Endothelial cell (in vitro differentiated cells): Measurements from ENCODE around the gene CSNK1G1. TPM values are rescaled to one million over a fixed set of nuclear protein-coding genes. Genes with fewer than 3 reads are reported as not detected.
"Not testable (repeated sequence)": the region's sequence is repeated elsewhere in the genome, so short reads cannot be mapped to it uniquely, and the experiment has no call there.

Experiments
- DNase-seq: peaks from one replicate; pipeline ENCODE4 v3.0.0; 2021; ENCODE audit warnings: low spot score
- H3K27ac Mint-ChIP-seq: one replicate; pipeline ENCODE4 v1.8.0; 2021; ENCODE audit warnings: mixed read lengths, inconsistent platforms; ENCODE audit not compliant: unreplicated experiment
- H3K27me3 Mint-ChIP-seq: one replicate; pipeline ENCODE4 v1.8.0; 2021; ENCODE audit warnings: mild to moderate bottlenecking, moderate library complexity, mixed read lengths, inconsistent platforms; ENCODE audit not compliant: unreplicated experiment
- H3K36me3 Mint-ChIP-seq: one replicate; pipeline ENCODE4 v1.8.0; 2021; ENCODE audit warnings: mild to moderate bottlenecking, low read depth, mixed read lengths, inconsistent platforms; ENCODE audit not compliant: unreplicated experiment
- H3K4me1 Mint-ChIP-seq: one replicate; pipeline ENCODE4 v1.8.0; 2021; ENCODE audit warnings: mild to moderate bottlenecking, mixed read lengths, inconsistent platforms; ENCODE audit not compliant: unreplicated experiment
- H3K4me3 Mint-ChIP-seq: one replicate; pipeline ENCODE4 v1.8.0; 2021; ENCODE audit warnings: mild to moderate bottlenecking, mixed read lengths, inconsistent platforms; ENCODE audit not compliant: unreplicated experiment
- H3K9me3 Mint-ChIP-seq: one replicate; pipeline ENCODE4 v1.8.0; 2021; ENCODE audit warnings: mixed read lengths, inconsistent platforms; ENCODE audit not compliant: unreplicated experiment
- CTCF ChIP-seq: fragments of 200-600 bp; sonication (generic); IDR thresholded peaks from one replicate; pipeline ENCODE4 v1.5.0; 2021; ENCODE audit warnings: antibody characterized with exemption; ENCODE audit not compliant: unreplicated experiment
- total RNA-seq: library from RNA; stranded (reverse); fragmentation: NEBNext Ultra II Directional; extraction: Animal tissue kit (Norgen Biotek cat#: 25700); gene quantifications from one replicate; pipeline ENCODE4 v1.2.1, GENCODE V29; 2021; ENCODE audit not compliant: unreplicated experiment

The CSNK1G1 gene
- total RNA-seq, 1 donor from 2014 or later: 22.9 TPM

- Mint-ChIP-seq H3K4me3 (no peak overlapping the region), H3K27me3 (no peaks in the 10 kb centered on the region), H3K4me1 (no peaks in the 10 kb centered on the region), H3K9me3 (no peaks in the 10 kb centered on the region), H3K36me3 (peaks cover 12% of the 10 kb centered on the region), H3K27ac (no peak overlapping the region)
- DNase-seq: no peak
- TF ChIP-seq CTCF: no peak
These were observed 14.0 kb downstream of the CSNK1G1 start for GRCh38 chr15:64341961-64342360.

GRCh38 chr15:64340355-64340754 is 15.6 kb downstream of the CSNK1G1 start:
- H3K4me1 Mint-ChIP-seq: no peaks in the 10 kb centered on the region

GRCh38 chr15:64337761-64338160 is 18.2 kb downstream of the CSNK1G1 start:
- Mint-ChIP-seq H3K27me3 (no peaks in the 10 kb centered on the region), H3K4me1 (no peaks in the 10 kb centered on the region), H3K9me3 (no peaks in the 10 kb centered on the region), H3K36me3 (peaks cover 17% of the 10 kb centered on the region), H3K27ac (no peak overlapping the region), H3K4me3 (no peak overlapping the region)
- no peak for DNase-seq
- no peak for TF ChIP-seq CTCF

More at GRCh38 chr15:64340355-64340754, 15.6 kb downstream of the CSNK1G1 start:
- H3K27me3 Mint-ChIP-seq: no peaks in the 10 kb centered on the region
- no peak for DNase-seq
- peaks cover 12% of the 10 kb centered on the region for H3K36me3 Mint-ChIP-seq
- no peak overlapping the region for H3K4me3 Mint-ChIP-seq
- TF ChIP-seq CTCF: no peak
- H3K9me3 Mint-ChIP-seq: no peaks in the 10 kb centered on the region
- no peak overlapping the region for H3K27ac Mint-ChIP-seq

GRCh38 chr15:64333986-64334929 is 21.7 kb downstream of the CSNK1G1 start:
- Mint-ChIP-seq H3K4me1 (no peaks in the 10 kb centered on the region), H3K4me3 (no peak overlapping the region), H3K9me3 (no peaks in the 10 kb centered on the region), H3K27me3 (no peaks in the 10 kb centered on the region), H3K36me3 (peaks cover 5% of the 10 kb centered on the region), H3K27ac (no peak overlapping the region)
- TF ChIP-seq CTCF: no peak
- no peak for DNase-seq

- H3K4me3 Mint-ChIP-seq: no peak overlapping the region
- H3K9me3 Mint-ChIP-seq: no peaks in the 10 kb centered on the region
- no peak for DNase-seq
- peaks cover 5% of the 10 kb centered on the region for H3K36me3 Mint-ChIP-seq
- no peak for TF ChIP-seq CTCF
- H3K27me3 Mint-ChIP-seq: no peaks in the 10 kb centered on the region
- H3K4me1 Mint-ChIP-seq: no peaks in the 10 kb centered on the region
- no peak overlapping the region for H3K27ac Mint-ChIP-seq
These were observed 22.5 kb downstream of the CSNK1G1 start for GRCh38 chr15:64333516-64333915.

- not testable (repeated sequence) for H3K4me1 Mint-ChIP-seq, H3K4me3 Mint-ChIP-seq, H3K36me3 Mint-ChIP-seq, H3K9me3 Mint-ChIP-seq, H3K27me3 Mint-ChIP-seq, DNase-seq, H3K27ac Mint-ChIP-seq
These were observed 24.3 kb downstream of the CSNK1G1 start for GRCh38 chr15:64331668-64332067.

- H3K4me3 Mint-ChIP-seq, H3K9me3 Mint-ChIP-seq, H3K27me3 Mint-ChIP-seq: not testable (repeated sequence)
These were observed 29.0 kb downstream of the CSNK1G1 start for GRCh38 chr15:64326975-64327374.

More at GRCh38 chr15:64326975-64327374, 29.0 kb downstream of the CSNK1G1 start:
- not testable (repeated sequence) for H3K36me3 Mint-ChIP-seq, DNase-seq, H3K27ac Mint-ChIP-seq, H3K4me1 Mint-ChIP-seq
